GM20431 (cell line): ENCODE measurements around the gene FKTN.

ENCODE experiments used
- in situ Hi-C: fragments of 300-500 bp; cut with MseI, MboI; formaldehyde crosslinking; loops from one replicate; pipeline ENCODE4 v1.15.0; 2020; ENCODE audit warnings: low sequenced_read_pairs; ENCODE audit not compliant: unreplicated experiment

FKTN gene

GRCh38 chr9:105673850-105674387, 116.0 kb downstream of the FKTN start:
- in situ Hi-C loops, result no loop called here

GRCh38 chr9:105676351-105676923, 118.5 kb downstream of the FKTN start:
- in situ Hi-C loops, result loop anchor here (25.0 kb wide), 1 partner anchor 239 kb away; the partner anchor contains the start of gene FSD1L

- in situ Hi-C loops, result loop anchor here (25.0 kb wide), 1 partner anchor 241 kb away; the partner anchor contains the start of gene FSD1L
Measured at GRCh38 chr9:105678163-105678562, 120.2 kb downstream of the FKTN start.

GRCh38 chr9:105678781-105679180, 120.8 kb downstream of the FKTN start:
- in situ Hi-C loops, result loop anchor here (25.0 kb wide), 1 partner anchor 241 kb away; the partner anchor contains the start of gene FSD1L

- in situ Hi-C loops, result loop anchor here (25.0 kb wide), 1 partner anchor 242 kb away; the partner anchor contains the start of gene FSD1L
Measured at GRCh38 chr9:105679257-105680022, 121.5 kb downstream of the FKTN start.

GRCh38 chr9:105681313-105681712, 123.4 kb downstream of the FKTN start:
- in situ Hi-C loops, result loop anchor here (25.0 kb wide), 1 partner anchor 244 kb away; the partner anchor contains the start of gene FSD1L

- in situ Hi-C loops, result loop anchor here (25.0 kb wide), 1 partner anchor 244 kb away; the partner anchor contains the start of gene FSD1L
Measured at GRCh38 chr9:105681724-105682123, 123.8 kb downstream of the FKTN start.

GRCh38 chr9:105683688-105684275, 125.9 kb downstream of the FKTN start:
- in situ Hi-C loops, result loop anchor here (25.0 kb wide), 1 partner anchor 246 kb away; the partner anchor contains the start of gene FSD1L

- in situ Hi-C loops, result loop anchor here (25.0 kb wide), 1 partner anchor 250 kb away; the partner anchor contains the start of gene FSD1L
Measured at GRCh38 chr9:105686936-105687335, 129.0 kb downstream of the FKTN start.
